ENCODE results near the gene AUTS2. TPM values are rescaled to one million over a fixed set of nuclear protein-coding genes. Genes with fewer than 3 reads are reported as not detected.

Gene AUTS2
- total RNA-seq, 1 experiment from 2014 or later, result 2.5 TPM

GRCh38 chr7:70353330-70353945 is 755.2 kb downstream of the AUTS2 start:
- Histone ChIP-seq H3K27ac (ENCODE audit: low read length) (no peak overlapping the region), H3K27me3 (ENCODE audit: control insufficient read depth, insufficient read depth, low read length) (no peaks in the 10 kb centered on the region), H3K9me3 (ENCODE audit: control insufficient read depth, insufficient read depth, low read depth, low read length) (no peaks in the 10 kb centered on the region), H3K4me3 (ENCODE audit: low read depth in 2 of 2, low read length in 2 of 2) (no peak overlapping the region), H3K36me3 (ENCODE audit: control insufficient read depth, insufficient read depth, low read length) (no peaks in the 10 kb centered on the region), H3K4me1 (ENCODE audit: control insufficient read depth, insufficient read depth, low read length) (no peaks in the 10 kb centered on the region)
- ATAC-seq (no peak), DNase-seq (ENCODE audit: low read depth, low spot score) (no peak)
- no peak for TF ChIP-seq CTCF (IDR thresholded peaks at IDR 0.05)
- no peak for TF ChIP-seq POLR2AphosphoS5 (IDR thresholded peaks at IDR 0.05; ENCODE audit: low read depth, low read length)
- no peak for TF ChIP-seq SIN3A (IDR thresholded peaks at IDR 0.05; ENCODE audit: borderline replicate concordance, insufficient read depth, low read depth, low read length)
- TF ChIP-seq REST (IDR thresholded peaks at IDR 0.05; ENCODE audit: insufficient read depth in 1 of 2, low read depth in 2 of 2, low read length in 1 of 2), result no peak
- TF ChIP-seq TCF7L2 (IDR thresholded peaks at IDR 0.05; ENCODE audit: low read depth, low read length), result no peak
- intact Hi-C loops (cut with micrococcal nuclease; ENCODE audit: unreplicated experiment) (no loop called here), in situ Hi-C loops (cut with HindIII; ENCODE audit: low pct_unique_long_range_greater_than_20kb, low sequenced_read_pairs) (no loop called here)
- ChIA-PET POLR2A (no interaction called here), CTCF (no interaction called here)
- no TSS peak for BruUV-seq (replicated peaks)

DNA sequence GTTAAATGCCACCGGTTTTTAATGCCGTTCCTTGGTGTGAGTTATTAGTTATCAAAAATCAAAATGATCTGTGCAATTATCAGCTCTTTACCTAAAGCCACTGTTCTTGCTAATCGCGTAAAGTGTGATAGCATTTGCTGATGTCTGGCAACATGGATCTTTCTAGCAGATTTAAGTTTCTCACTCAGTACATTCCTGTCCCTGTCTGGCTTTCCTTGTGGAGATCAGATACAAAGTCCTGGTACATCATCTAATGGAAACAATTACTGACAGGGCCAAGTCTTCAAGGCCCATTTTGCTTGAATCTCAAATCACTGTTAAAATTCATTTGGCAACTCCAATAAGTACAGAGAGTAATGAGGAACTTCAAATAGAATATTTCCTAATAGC is 755.7 kb downstream of the AUTS2 start:
- in situ Hi-C loops (cut with HindIII; ENCODE audit: low pct_unique_long_range_greater_than_20kb, low sequenced_read_pairs), result no loop called here
- no peak for DNase-seq (ENCODE audit: low read depth, low spot score)
- no peak for ATAC-seq
- Histone ChIP-seq H3K9me3 (ENCODE audit: control insufficient read depth, insufficient read depth, low read depth, low read length) (no peaks in the 10 kb centered on the region), H3K36me3 (ENCODE audit: control insufficient read depth, insufficient read depth, low read length) (no peaks in the 10 kb centered on the region), H3K27ac (ENCODE audit: low read length) (no peak overlapping the region), H3K4me1 (ENCODE audit: control insufficient read depth, insufficient read depth, low read length) (no peaks in the 10 kb centered on the region), H3K4me3 (ENCODE audit: low read depth in 2 of 2, low read length in 2 of 2) (no peak overlapping the region), H3K27me3 (ENCODE audit: control insufficient read depth, insufficient read depth, low read length) (no peaks in the 10 kb centered on the region; the same call in 1 of the 2 replicates)
- TF ChIP-seq POLR2AphosphoS5 (IDR thresholded peaks at IDR 0.05; ENCODE audit: low read depth, low read length) (no peak), TCF7L2 (IDR thresholded peaks at IDR 0.05; ENCODE audit: low read depth, low read length) (no peak), REST (IDR thresholded peaks at IDR 0.05; ENCODE audit: insufficient read depth in 1 of 2, low read depth in 2 of 2, low read length in 1 of 2) (no peak), CTCF (IDR thresholded peaks at IDR 0.05) (no peak), SIN3A (IDR thresholded peaks at IDR 0.05; ENCODE audit: borderline replicate concordance, insufficient read depth, low read depth, low read length) (no peak)
- ChIA-PET CTCF (no interaction called here), POLR2A (no interaction called here)
- BruUV-seq (replicated peaks), result no TSS peak
- intact Hi-C loops (cut with micrococcal nuclease; ENCODE audit: unreplicated experiment), result no loop called here

Data from Panc1 (cell line).